MM.1S (cell line): ENCODE data around the gene CDA.

Experiments
- DNase-seq: peaks from one replicate; pipeline ENCODE4 v3.0.0-alpha.2; 2015
- H2AFZ ChIP-seq: fragments of 300-600 bp; sonication (generic); 2 replicates; pipeline ENCODE4 v1.6.0; 2016; ENCODE audit warnings: antibody characterized with exemption, low read length
- H3F3A ChIP-seq: fragments of 300-600 bp; sonication (generic); 2 replicates; pipeline ENCODE4 v1.6.1; 2016; ENCODE audit warnings: mild to moderate bottlenecking, antibody characterized with exemption, low read length, moderate library complexity, mixed read lengths; ENCODE audit not compliant: insufficient read depth
- H3K27ac ChIP-seq: fragments of 300-600 bp; sonication (generic); 2 replicates; pipeline ENCODE4 v1.5.1; 2016; ENCODE audit warnings: mild to moderate bottlenecking, low read length
- H3K27me3 ChIP-seq: fragments of 300-600 bp; sonication (generic); replicated peaks from 2 replicates; pipeline ENCODE4 v1.6.0; 2016; ENCODE audit warnings: low read length; ENCODE audit not compliant: insufficient read depth
- H3K36me3 ChIP-seq: fragments of 300-600 bp; sonication (generic); replicated peaks from 2 replicates; pipeline ENCODE4 v1.6.1; 2016; ENCODE audit warnings: mild to moderate bottlenecking, low read length, mixed read lengths; ENCODE audit not compliant: insufficient read depth
- H3K4me1 ChIP-seq: fragments of 300-600 bp; sonication (generic); 2 replicates; pipeline ENCODE4 v1.6.1; 2016; ENCODE audit warnings: low read length, mixed read lengths
- H3K4me2 ChIP-seq: fragments of 300-600 bp; sonication (generic); 2 replicates; pipeline ENCODE4 v1.6.0; 2016; ENCODE audit warnings: low read depth, low read length
- H3K4me3 ChIP-seq: fragments of 300-600 bp; sonication (generic); 2 replicates; pipeline ENCODE4 v1.5.1; 2016; ENCODE audit warnings: low read length, mixed read lengths
- H3K79me2 ChIP-seq: fragments of 300-600 bp; sonication (generic); 2 replicates; pipeline ENCODE4 v1.6.1; 2016; ENCODE audit warnings: mixed run types, low read length, mixed read lengths
- H3K9ac ChIP-seq: fragments of 300-600 bp; sonication (generic); 2 replicates; pipeline ENCODE4 v1.6.1; 2016; ENCODE audit warnings: low read length, mixed read lengths
- H3K9me2 ChIP-seq: fragments of 300-600 bp; sonication (generic); replicated peaks from 2 replicates; pipeline ENCODE4 v1.6.1; 2016; ENCODE audit warnings: mild to moderate bottlenecking, low read length, mixed read lengths; ENCODE audit not compliant: insufficient read depth
- H3K9me3 ChIP-seq: fragments of 300-600 bp; sonication (generic); replicated peaks from 2 replicates; pipeline ENCODE4 v1.6.1; 2016; ENCODE audit warnings: mild to moderate bottlenecking, low read length, mixed read lengths; ENCODE audit not compliant: insufficient read depth
- H4K20me1 ChIP-seq: fragments of 300-600 bp; sonication (generic); 2 replicates; pipeline ENCODE4 v1.6.1; 2016; ENCODE audit warnings: mild to moderate bottlenecking, low read length, moderate library complexity, mixed read lengths; ENCODE audit not compliant: insufficient read depth
- EZH2 ChIP-seq: fragments of 300-600 bp; sonication (generic); optimal IDR thresholded peaks from 2 replicates; pipeline ENCODE3; 2017; ENCODE audit warnings: low read depth, mild to moderate bottlenecking, antibody characterized with exemption, low read length, mixed read lengths
- EZH2phosphoT487 ChIP-seq: fragments of 300-600 bp; sonication (generic); IDR thresholded peaks from 2 replicates; pipeline ENCODE4 v1.6.1; 2018; ENCODE audit warnings: antibody characterized with exemption, low read length
- TF ChIP-seq, protein P1 (sequence below): fragments of 300-600 bp; sonication (generic); IDR thresholded peaks from 2 replicates; pipeline ENCODE4 v1.5.1; 2016; ENCODE audit warnings: antibody characterized with exemption, low read length, mixed read lengths

CDA gene

DNA sequence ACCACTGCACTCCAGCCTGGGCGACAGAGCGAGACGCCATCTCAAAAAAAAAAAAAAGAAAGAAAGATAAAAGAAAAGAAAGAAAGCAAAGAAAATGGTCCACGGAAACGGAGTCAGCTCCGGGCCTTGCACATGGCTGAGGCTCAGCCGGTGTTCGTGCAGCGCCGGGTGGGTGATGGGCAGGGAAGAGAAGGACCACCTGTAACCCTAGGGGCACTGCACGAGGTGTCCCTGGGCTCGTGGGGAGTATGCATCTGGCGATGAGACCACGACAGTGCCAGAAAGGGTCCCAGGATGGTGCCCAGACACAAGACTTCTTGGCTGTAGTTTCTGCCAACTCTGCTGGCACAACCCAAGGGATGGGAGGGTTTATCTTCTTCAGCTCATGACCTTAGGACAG lies 5.8 kb downstream of the CDA start:
- Histone ChIP-seq H3F3A (no peaks in the 10 kb centered on the region), H3K4me1 (no peaks in the 10 kb centered on the region), H3K4me2 (no peak overlapping the region), H3K4me3 (no peak overlapping the region), H3K9me2 (no peaks in the 10 kb centered on the region), H2AFZ (no peak overlapping the region), H3K27me3 (peaks cover 29% of the 10 kb centered on the region), H3K9me3 (no peaks in the 10 kb centered on the region), H3K36me3 (no peaks in the 10 kb centered on the region), H3K27ac (no peak overlapping the region), H3K79me2 (no peaks in the 10 kb centered on the region), H4K20me1 (0 out of 2 replicates have a peak, but pooled peaks cover 2% of the 10 kb centered on the region), H3K9ac (no peak overlapping the region)
- no peak for DNase-seq
- TF ChIP-seq EZH2phosphoT487, result no peak

GRCh38 chr1:20596106-20596505 lies 7.2 kb downstream of the CDA start:
- H4K20me1 ChIP-seq, result 0 out of 2 replicates have a peak, but pooled peaks cover 2% of the 10 kb centered on the region
- H3K27ac ChIP-seq, result no peak overlapping the region
- no peak overlapping the region for H3K4me3 ChIP-seq
- DNase-seq, result no peak
- no peak overlapping the region for H3K9ac ChIP-seq
- peaks cover 18% of the 10 kb centered on the region for H3K27me3 ChIP-seq
- no peaks in the 10 kb centered on the region for H3F3A ChIP-seq
- no peaks in the 10 kb centered on the region for H3K36me3 ChIP-seq
- no peak for TF ChIP-seq EZH2phosphoT487
- TF ChIP-seq, protein P1, sequence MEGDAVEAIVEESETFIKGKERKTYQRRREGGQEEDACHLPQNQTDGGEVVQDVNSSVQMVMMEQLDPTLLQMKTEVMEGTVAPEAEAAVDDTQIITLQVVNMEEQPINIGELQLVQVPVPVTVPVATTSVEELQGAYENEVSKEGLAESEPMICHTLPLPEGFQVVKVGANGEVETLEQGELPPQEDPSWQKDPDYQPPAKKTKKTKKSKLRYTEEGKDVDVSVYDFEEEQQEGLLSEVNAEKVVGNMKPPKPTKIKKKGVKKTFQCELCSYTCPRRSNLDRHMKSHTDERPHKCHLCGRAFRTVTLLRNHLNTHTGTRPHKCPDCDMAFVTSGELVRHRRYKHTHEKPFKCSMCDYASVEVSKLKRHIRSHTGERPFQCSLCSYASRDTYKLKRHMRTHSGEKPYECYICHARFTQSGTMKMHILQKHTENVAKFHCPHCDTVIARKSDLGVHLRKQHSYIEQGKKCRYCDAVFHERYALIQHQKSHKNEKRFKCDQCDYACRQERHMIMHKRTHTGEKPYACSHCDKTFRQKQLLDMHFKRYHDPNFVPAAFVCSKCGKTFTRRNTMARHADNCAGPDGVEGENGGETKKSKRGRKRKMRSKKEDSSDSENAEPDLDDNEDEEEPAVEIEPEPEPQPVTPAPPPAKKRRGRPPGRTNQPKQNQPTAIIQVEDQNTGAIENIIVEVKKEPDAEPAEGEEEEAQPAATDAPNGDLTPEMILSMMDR, result no peak
- no peak for TF ChIP-seq EZH2
- no peak overlapping the region for H2AFZ ChIP-seq
- H3K79me2 ChIP-seq, result no peaks in the 10 kb centered on the region
- H3K9me3 ChIP-seq, result no peaks in the 10 kb centered on the region
- no peaks in the 10 kb centered on the region for H3K4me1 ChIP-seq
- no peaks in the 10 kb centered on the region for H3K9me2 ChIP-seq
- H3K4me2 ChIP-seq, result no peak overlapping the region

DNA sequence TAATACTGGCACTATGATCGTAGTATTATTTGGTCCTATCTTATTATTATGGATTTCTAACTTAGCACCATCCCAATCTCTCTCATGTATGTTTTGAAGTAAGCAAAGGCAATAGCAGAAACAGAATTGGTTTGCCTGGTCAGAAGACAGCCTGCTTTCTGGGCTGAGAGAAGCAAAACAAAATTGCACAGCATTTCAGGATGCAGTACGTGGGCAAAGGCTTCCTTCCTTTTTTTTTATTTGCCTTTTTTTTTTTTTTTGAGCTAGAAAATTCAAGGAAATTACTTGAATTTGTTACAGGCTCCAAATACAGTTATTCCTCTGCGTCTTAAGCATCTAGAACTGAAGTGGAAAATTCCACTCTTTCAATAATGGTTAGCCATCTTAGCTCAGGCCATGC lies 8.8 kb downstream of the CDA start:
- Histone ChIP-seq H3K4me3 (no peak overlapping the region), H3K36me3 (no peaks in the 10 kb centered on the region), H3K27me3 (peaks cover 13% of the 10 kb centered on the region; the same call in 1 of the 2 replicates), H3K27ac (no peak overlapping the region), H3K9ac (no peak overlapping the region), H2AFZ (no peak overlapping the region), H3K4me2 (no peak overlapping the region), H3K79me2 (no peaks in the 10 kb centered on the region), H3F3A (no peaks in the 10 kb centered on the region), H3K4me1 (no peaks in the 10 kb centered on the region), H4K20me1 (0 out of 2 replicates have a peak, but pooled peaks cover 2% of the 10 kb centered on the region), H3K9me2 (no peaks in the 10 kb centered on the region), H3K9me3 (no peaks in the 10 kb centered on the region)
- TF ChIP-seq EZH2phosphoT487 (no peak), EZH2 (no peak)
- TF ChIP-seq, protein P1, result no peak
- DNase-seq, result no peak

- Histone ChIP-seq H2AFZ (no peak overlapping the region), H3K79me2 (no peaks in the 10 kb centered on the region), H3K9ac (no peak overlapping the region), H3F3A (no peaks in the 10 kb centered on the region), H3K36me3 (no peaks in the 10 kb centered on the region), H3K9me3 (no peaks in the 10 kb centered on the region), H3K4me3 (no peak overlapping the region), H3K4me2 (no peak overlapping the region), H3K27ac (no peak overlapping the region), H3K9me2 (no peaks in the 10 kb centered on the region), H3K27me3 (peaks cover 23% of the 10 kb centered on the region; the same call in 1 of the 2 replicates), H4K20me1 (0 out of 2 replicates have a peak, but pooled peaks cover 2% of the 10 kb centered on the region), H3K4me1 (no peaks in the 10 kb centered on the region)
- TF ChIP-seq EZH2phosphoT487 (no peak), EZH2 (no peak)
- TF ChIP-seq, protein P1, result no peak
- no peak for DNase-seq
Measured at GRCh38 chr1:20600156-20600555, 11.3 kb downstream of the CDA start.
